ENCODE data around the gene SNTN.
"Not testable (repeated sequence)": the region's sequence is repeated elsewhere in the genome, so short reads cannot be mapped to it uniquely, and the experiment has no call there.

The SNTN gene

GRCh38 chr3:63652066-63652725 lies at the start of gene SNTN:
Gene SNTN (plus strand): TSS chr3:63652675. CDS start chr3:63652688, 13 bp downstream.
- no peak for DNase-seq

- no peak for DNase-seq
Measured at GRCh38 chr3:63607716-63608115, 44.8 kb upstream of the SNTN start.

GRCh38 chr3:63609408-63609807 lies 43.1 kb upstream of the SNTN start:
- DNase-seq: no peak

GRCh38 chr3:63609834-63610233 lies 42.6 kb upstream of the SNTN start:
- no peak for DNase-seq

GRCh38 chr3:63611382-63611781 lies 41.1 kb upstream of the SNTN start:
- no peak for DNase-seq

- DNase-seq: no peak
Measured at GRCh38 chr3:63613561-63613960, 38.9 kb upstream of the SNTN start.

GRCh38 chr3:63617391-63617790 lies 35.1 kb upstream of the SNTN start:
- no peak for DNase-seq

GRCh38 chr3:63624941-63625560 lies 27.4 kb upstream of the SNTN start:
- no peak for DNase-seq

- no peak for DNase-seq
Measured at GRCh38 chr3:63631670-63632069, 20.8 kb upstream of the SNTN start.

- DNase-seq: no peak
Measured at GRCh38 chr3:63635186-63635585, 17.3 kb upstream of the SNTN start.

- DNase-seq: no peak
Measured at GRCh38 chr3:63639806-63640205, 12.7 kb upstream of the SNTN start.

- DNase-seq: no peak
Measured at GRCh38 chr3:63642488-63642887, 10.0 kb upstream of the SNTN start.

- no peak for DNase-seq
Measured at GRCh38 chr3:63644212-63644797, 8.2 kb upstream of the SNTN start.

GRCh38 chr3:63644928-63645781 lies 7.3 kb upstream of the SNTN start:
- not testable (repeated sequence) for DNase-seq

- no peak for DNase-seq
Measured at GRCh38 chr3:63654211-63654610, 1.7 kb downstream of the SNTN start.

- no peak for DNase-seq
Measured at GRCh38 chr3:63654931-63655330, 2.5 kb downstream of the SNTN start.

GRCh38 chr3:63655519-63655918 lies 3.0 kb downstream of the SNTN start:
- no peak for DNase-seq

- DNase-seq: no peak
Measured at GRCh38 chr3:63656786-63657185, 4.3 kb downstream of the SNTN start.

- no peak for DNase-seq
Measured at GRCh38 chr3:63661242-63661641, 8.8 kb downstream of the SNTN start.

- DNase-seq: no peak
Measured at GRCh38 chr3:63662011-63662410, 9.5 kb downstream of the SNTN start.

- DNase-seq: no peak
Measured at GRCh38 chr3:63662500-63662899, 10.0 kb downstream of the SNTN start.

- DNase-seq: no peak
Measured at GRCh38 chr3:63670544-63670943, 18.1 kb downstream of the SNTN start.

- DNase-seq: no peak
Measured at GRCh38 chr3:63673111-63673510, 20.6 kb downstream of the SNTN start.

GRCh38 chr3:63674586-63674985 lies 22.1 kb downstream of the SNTN start:
- no peak for DNase-seq

All from stimulated activated CD8-positive, alpha-beta memory T cell treated with anti-CD3 and anti-CD28 coated beads, Interleukin-4, amount 100 ng/mL, for 48 hours (primary cell).